ENCODE measurements around the gene DDA1.

- TF ChIP-seq POLR2AphosphoS5 (IDR thresholded peaks at IDR 0.05; ENCODE audit: low read depth, low read length) (peak; percentile 70), TAF1 (IDR thresholded peaks at IDR 0.05; ENCODE audit: borderline replicate concordance, insufficient read depth, low read length) (peak; percentile 80), SIN3A (IDR thresholded peaks at IDR 0.05; ENCODE audit: borderline replicate concordance, insufficient read depth, low read length) (no peak)
These were observed at the start of gene DDA1 for GRCh38 chr19:17309198-17309964.

All from PFSK-1 (cell line).